ENCODE results near the gene LRGUK.
"Not testable (repeated sequence)": the region's sequence is repeated elsewhere in the genome, so short reads cannot be mapped to it uniquely, and the experiment has no call there.

LRGUK gene

DNA sequence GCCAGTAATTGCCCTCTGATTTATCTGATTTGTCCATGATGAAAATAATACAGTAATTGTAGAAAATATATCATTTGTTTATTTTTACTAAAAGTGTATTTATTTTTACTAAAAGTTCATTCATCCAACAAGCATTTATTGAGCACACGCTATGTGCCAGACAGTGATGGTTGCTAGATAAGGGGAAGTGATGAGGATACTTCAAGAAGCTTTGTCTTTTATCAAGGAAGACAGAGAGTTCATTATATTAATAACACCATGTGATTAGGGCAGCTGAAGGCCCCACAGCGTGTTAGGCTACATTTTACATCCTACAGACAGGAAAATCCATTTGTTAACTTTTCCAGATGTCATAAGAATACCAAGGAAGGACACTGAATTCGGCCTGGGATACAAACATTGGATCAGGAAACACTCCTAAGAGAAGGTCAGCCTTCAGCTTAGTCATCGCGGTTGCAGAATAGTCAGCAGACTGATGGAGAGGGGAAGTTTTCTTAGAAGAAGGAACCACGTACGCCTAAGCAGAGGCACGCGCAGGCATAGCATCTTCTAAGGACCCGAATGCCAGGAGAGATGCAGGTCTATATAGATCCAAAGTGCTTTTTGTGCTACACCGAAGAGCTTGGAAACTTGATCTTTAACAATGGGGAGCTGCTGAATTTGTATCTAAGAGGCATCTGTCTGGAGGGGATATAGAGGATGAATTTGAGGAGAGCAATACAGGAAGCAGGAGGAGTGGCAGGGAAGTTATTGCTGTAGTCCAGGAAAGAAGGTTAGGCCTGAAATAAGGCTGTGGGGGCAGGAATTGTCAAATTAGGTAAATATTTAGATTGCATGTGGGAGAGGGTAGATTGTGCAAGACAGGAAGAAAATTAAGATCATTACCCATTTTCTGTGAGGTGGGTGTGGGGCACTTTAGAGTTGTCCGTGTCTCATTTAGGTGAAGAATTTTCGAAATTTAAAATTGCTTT is 85.7 kb downstream of the LRGUK start:
- H3K36me3 ChIP-seq: no peaks in the 10 kb centered on the region
- no peak for TF ChIP-seq Cebpa-rat (IDR thresholded peaks at IDR 0.05)

GRCh38 chr7:134220236-134220635 is 93.1 kb downstream of the LRGUK start:
- Histone ChIP-seq H3K4me2 (no peak overlapping the region), H3K27me3 (no peaks in the 10 kb centered on the region), H3K4me1 (no peaks in the 10 kb centered on the region), H3K27ac (no peak overlapping the region), H3K9ac (no peak overlapping the region), H4K20me1 (no peaks in the 10 kb centered on the region), H3K9me3 (no peaks in the 10 kb centered on the region), H3K4me3 (no peak overlapping the region), H3K36me3 (no peaks in the 10 kb centered on the region)
- no peak for TF ChIP-seq Cebpa-rat (IDR thresholded peaks at IDR 0.05)

More for the DNA sequence above, 85.7 kb downstream of the LRGUK start:
- Histone ChIP-seq H3K9ac (no peak overlapping the region), H3K27me3 (no peaks in the 10 kb centered on the region), H3K4me1 (peaks cover 8% of the 10 kb centered on the region; the same call in 1 of the 2 replicates), H3K4me2 (no peak overlapping the region), H3K27ac (no peak overlapping the region), H4K20me1 (no peaks in the 10 kb centered on the region), H3K9me3 (no peaks in the 10 kb centered on the region), H3K4me3 (no peak overlapping the region)

GRCh38 chr7:134231296-134231695 is 104.2 kb downstream of the LRGUK start:
- not testable (repeated sequence) for H3K4me3 ChIP-seq, H3K4me2 ChIP-seq, H3K4me1 ChIP-seq, H3K27me3 ChIP-seq, H3K9ac ChIP-seq, H3K36me3 ChIP-seq, H3K9me3 ChIP-seq, H4K20me1 ChIP-seq, H3K27ac ChIP-seq

GRCh38 chr7:134234216-134234615 is 107.1 kb downstream of the LRGUK start:
- no peaks in the 10 kb centered on the region for H4K20me1 ChIP-seq
- H3K9me3 ChIP-seq: peaks cover 5% of the 10 kb centered on the region
- H3K27me3 ChIP-seq: no peaks in the 10 kb centered on the region
- no peak overlapping the region for H3K4me3 ChIP-seq
- H3K9ac ChIP-seq: no peak overlapping the region
- no peaks in the 10 kb centered on the region for H3K4me1 ChIP-seq
- H3K36me3 ChIP-seq: no peaks in the 10 kb centered on the region
- no peak overlapping the region for H3K4me2 ChIP-seq
- TF ChIP-seq Cebpa-rat (IDR thresholded peaks at IDR 0.05): no peak
- no peak overlapping the region for H3K27ac ChIP-seq

DNA sequence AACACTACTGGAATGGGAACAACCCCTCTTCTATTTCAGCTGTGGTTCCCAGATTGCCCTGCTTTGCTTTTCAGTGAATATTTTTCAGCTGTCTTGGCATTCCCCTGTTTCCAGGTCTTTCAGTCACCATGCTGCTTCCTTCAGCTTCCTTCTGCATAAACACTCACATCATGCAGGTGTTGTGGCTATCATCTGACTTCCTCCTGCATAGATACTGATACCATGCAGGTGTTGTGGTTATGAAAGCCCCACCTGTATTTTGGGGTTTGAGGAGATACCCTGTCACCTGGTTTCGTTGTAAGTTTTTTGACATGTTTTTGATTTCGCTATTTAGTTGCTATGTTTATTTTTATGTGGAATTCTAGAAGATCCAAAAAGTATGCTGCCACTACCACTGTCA is 118.1 kb downstream of the LRGUK start:
- no peaks in the 10 kb centered on the region for H3K27me3 ChIP-seq
- no peak overlapping the region for H3K4me2 ChIP-seq
- H4K20me1 ChIP-seq: no peaks in the 10 kb centered on the region
- 0 out of 2 replicates have a peak, but pooled peaks cover 2% of the 10 kb centered on the region for H3K9me3 ChIP-seq
- H3K4me3 ChIP-seq: no peak overlapping the region
- H3K27ac ChIP-seq: no peak overlapping the region
- H3K4me1 ChIP-seq: no peaks in the 10 kb centered on the region
- H3K9ac ChIP-seq: no peak overlapping the region
- H3K36me3 ChIP-seq: no peaks in the 10 kb centered on the region
- no peak for TF ChIP-seq Cebpa-rat (IDR thresholded peaks at IDR 0.05)

DNA sequence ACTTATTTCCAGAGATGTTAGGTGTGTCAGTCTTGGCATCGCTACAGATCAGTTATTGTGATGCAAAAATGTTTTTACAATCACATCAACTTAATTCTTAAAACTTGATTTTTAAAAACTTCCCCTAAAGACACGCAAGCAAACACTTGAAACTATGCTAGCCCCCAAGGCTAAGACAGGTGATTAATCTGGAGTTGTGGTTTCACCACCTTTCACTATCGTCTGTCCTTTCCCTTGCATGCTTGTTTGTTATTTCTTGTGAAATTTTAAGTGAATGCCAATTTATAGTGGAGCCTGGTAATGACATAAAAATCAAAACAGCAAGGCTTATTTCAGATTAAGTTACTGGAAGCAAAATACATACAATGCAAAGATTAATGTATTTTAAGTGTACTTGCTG is 119.2 kb downstream of the LRGUK start:
- no peak for TF ChIP-seq Cebpa-rat (IDR thresholded peaks at IDR 0.05)
- no peaks in the 10 kb centered on the region for H4K20me1 ChIP-seq
- H3K27ac ChIP-seq: no peak overlapping the region
- no peaks in the 10 kb centered on the region for H3K27me3 ChIP-seq
- H3K9me3 ChIP-seq: no peaks in the 10 kb centered on the region
- H3K36me3 ChIP-seq: no peaks in the 10 kb centered on the region
- no peak overlapping the region for H3K4me2 ChIP-seq
- H3K4me1 ChIP-seq: no peaks in the 10 kb centered on the region
- no peak overlapping the region for H3K9ac ChIP-seq
- H3K4me3 ChIP-seq: no peak overlapping the region

DNA sequence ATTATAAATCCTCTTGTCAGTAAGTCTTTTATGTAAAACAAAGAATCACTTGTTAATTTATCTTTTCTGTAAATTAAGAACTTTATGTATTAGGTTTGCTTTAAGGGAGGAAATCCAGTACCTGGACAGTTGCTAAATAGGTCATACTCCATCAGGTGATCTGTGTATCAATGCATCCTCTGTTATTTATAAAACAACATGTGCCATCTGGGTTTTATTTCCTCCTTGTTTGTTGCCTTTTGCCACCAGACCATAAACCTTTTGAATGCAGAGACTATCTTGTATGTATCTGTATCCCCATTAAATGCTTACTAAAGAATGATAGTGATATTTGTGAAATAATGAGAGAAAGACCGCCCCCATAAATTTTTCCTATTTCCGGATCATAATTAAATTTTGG is 119.6 kb downstream of the LRGUK start:
- H3K9ac ChIP-seq: no peak overlapping the region
- H3K4me1 ChIP-seq: no peaks in the 10 kb centered on the region
- no peaks in the 10 kb centered on the region for H3K9me3 ChIP-seq
- no peak overlapping the region for H3K27ac ChIP-seq
- no peaks in the 10 kb centered on the region for H3K36me3 ChIP-seq
- no peak overlapping the region for H3K4me2 ChIP-seq
- TF ChIP-seq Cebpa-rat (IDR thresholded peaks at IDR 0.05): no peak
- no peak overlapping the region for H3K4me3 ChIP-seq
- no peaks in the 10 kb centered on the region for H3K27me3 ChIP-seq
- H4K20me1 ChIP-seq: no peaks in the 10 kb centered on the region

GRCh38 chr7:134248196-134248595 is 121.1 kb downstream of the LRGUK start:
- Histone ChIP-seq H3K4me3 (no peak overlapping the region), H3K9ac (no peak overlapping the region), H3K27ac (no peak overlapping the region), H3K36me3 (no peaks in the 10 kb centered on the region), H3K9me3 (no peaks in the 10 kb centered on the region), H3K4me1 (no peaks in the 10 kb centered on the region), H4K20me1 (no peaks in the 10 kb centered on the region), H3K4me2 (no peak overlapping the region), H3K27me3 (no peaks in the 10 kb centered on the region)
- TF ChIP-seq Cebpa-rat (IDR thresholded peaks at IDR 0.05): no peak

- H3K4me3 ChIP-seq: no peak overlapping the region
- H3K9me3 ChIP-seq: no peaks in the 10 kb centered on the region
- no peaks in the 10 kb centered on the region for H3K4me1 ChIP-seq
- no peak for TF ChIP-seq Cebpa-rat (IDR thresholded peaks at IDR 0.05)
- H3K27ac ChIP-seq: no peak overlapping the region
- no peak overlapping the region for H3K9ac ChIP-seq
- no peaks in the 10 kb centered on the region for H3K27me3 ChIP-seq
- H4K20me1 ChIP-seq: no peaks in the 10 kb centered on the region
- H3K4me2 ChIP-seq: no peak overlapping the region
- H3K36me3 ChIP-seq: no peaks in the 10 kb centered on the region
Observed at GRCh38 chr7:134254311-134254710, 127.2 kb downstream of the LRGUK start.

DNA sequence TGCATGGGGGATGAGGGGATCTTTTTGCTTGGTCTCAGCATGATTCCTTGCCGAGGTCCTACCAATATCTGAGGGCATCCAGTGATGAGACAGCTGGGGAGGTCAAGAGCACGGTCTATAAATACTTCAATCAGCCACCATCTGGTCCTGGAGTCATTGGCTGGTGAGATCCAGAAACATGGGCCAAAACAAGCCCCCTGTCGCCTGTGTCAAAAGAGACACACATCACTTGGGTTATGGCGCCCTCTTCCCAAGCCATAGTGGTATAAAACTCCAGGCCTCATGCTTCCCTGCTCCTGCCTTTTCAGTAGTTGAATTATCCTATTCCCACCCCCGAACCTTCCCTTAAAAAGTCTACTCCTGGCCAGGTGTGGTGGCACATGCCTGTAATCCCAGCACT is 128.7 kb downstream of the LRGUK start:
- no peak for TF ChIP-seq Cebpa-rat (IDR thresholded peaks at IDR 0.05)
- Histone ChIP-seq H3K9me3 (no peaks in the 10 kb centered on the region), H3K4me1 (no peaks in the 10 kb centered on the region), H4K20me1 (no peaks in the 10 kb centered on the region), H3K27ac (no peak overlapping the region), H3K9ac (no peak overlapping the region), H3K27me3 (no peaks in the 10 kb centered on the region), H3K36me3 (no peaks in the 10 kb centered on the region), H3K4me2 (no peak overlapping the region), H3K4me3 (no peak overlapping the region)
